ENCODE data around the gene TRPM3. TPM values are rescaled to one million over a fixed set of nuclear protein-coding genes. Genes with fewer than 3 reads are reported as not detected.
A peak's percentile ranks its signal among the peaks of the same experiment; 100 is the strongest.

TRPM3 gene
- total RNA-seq, 1 experiment from 2014 or later, result not detected

GRCh38 chr9:70811638-70812037 is 309.8 kb downstream of the TRPM3 start:
- in situ Hi-C loops (cut with HindIII; ENCODE audit: low sequenced_read_pairs), result no loop called here
- no peak for DNase-seq (ENCODE audit: low spot score)

GRCh38 chr9:70806875-70807274 is 314.5 kb downstream of the TRPM3 start:
- DNase-seq (ENCODE audit: low spot score), result no peak
- in situ Hi-C loops (cut with HindIII; ENCODE audit: low sequenced_read_pairs), result no loop called here

GRCh38 chr9:70805949-70806348 is 315.5 kb downstream of the TRPM3 start:
- in situ Hi-C loops (cut with HindIII; ENCODE audit: low sequenced_read_pairs), result no loop called here
- DNase-seq (ENCODE audit: low spot score), result peak; percentile 85

GRCh38 chr9:70802758-70803436 is 318.5 kb downstream of the TRPM3 start:
- in situ Hi-C loops (cut with HindIII; ENCODE audit: low sequenced_read_pairs), result no loop called here
- DNase-seq (ENCODE audit: low spot score), result no peak

GRCh38 chr9:70802206-70802605 is 319.2 kb downstream of the TRPM3 start:
- DNase-seq (ENCODE audit: low spot score), result no peak
- in situ Hi-C loops (cut with HindIII; ENCODE audit: low sequenced_read_pairs), result no loop called here

GRCh38 chr9:70801181-70801829 is 320.1 kb downstream of the TRPM3 start:
- no peak for DNase-seq (ENCODE audit: low spot score)
- in situ Hi-C loops (cut with HindIII; ENCODE audit: low sequenced_read_pairs), result no loop called here

GRCh38 chr9:70798018-70798417 is 323.4 kb downstream of the TRPM3 start:
- DNase-seq (ENCODE audit: low spot score), result no peak
- in situ Hi-C loops (cut with HindIII; ENCODE audit: low sequenced_read_pairs), result no loop called here

- no peak for DNase-seq (ENCODE audit: low spot score)
- in situ Hi-C loops (cut with HindIII; ENCODE audit: low sequenced_read_pairs), result no loop called here
Observed at GRCh38 chr9:70795841-70796240, 325.6 kb downstream of the TRPM3 start.

GRCh38 chr9:70792796-70793195 is 328.6 kb downstream of the TRPM3 start:
- in situ Hi-C loops (cut with HindIII; ENCODE audit: low sequenced_read_pairs), result no loop called here
- no peak for DNase-seq (ENCODE audit: low spot score)

- DNase-seq (ENCODE audit: low spot score), result no peak
- in situ Hi-C loops (cut with HindIII; ENCODE audit: low sequenced_read_pairs), result no loop called here
Observed at GRCh38 chr9:70791936-70792335, 329.5 kb downstream of the TRPM3 start.

- no peak for DNase-seq (ENCODE audit: low spot score)
- in situ Hi-C loops (cut with HindIII; ENCODE audit: low sequenced_read_pairs), result no loop called here
Observed at GRCh38 chr9:70789086-70789485, 332.3 kb downstream of the TRPM3 start.

GRCh38 chr9:70784456-70784855 is 337.0 kb downstream of the TRPM3 start:
- no peak for DNase-seq (ENCODE audit: low spot score)
- in situ Hi-C loops (cut with HindIII; ENCODE audit: low sequenced_read_pairs), result no loop called here

- DNase-seq (ENCODE audit: low spot score), result no peak
- in situ Hi-C loops (cut with HindIII; ENCODE audit: low sequenced_read_pairs), result no loop called here
Observed at GRCh38 chr9:70778568-70778967, 342.9 kb downstream of the TRPM3 start.

GRCh38 chr9:70773579-70773978 is 347.8 kb downstream of the TRPM3 start:
- in situ Hi-C loops (cut with HindIII; ENCODE audit: low sequenced_read_pairs), result no loop called here
- no peak for DNase-seq (ENCODE audit: low spot score)

GRCh38 chr9:70772601-70773000 is 348.8 kb downstream of the TRPM3 start:
- in situ Hi-C loops (cut with HindIII; ENCODE audit: low sequenced_read_pairs), result no loop called here
- DNase-seq (ENCODE audit: low spot score), result peak; percentile 98

- DNase-seq (ENCODE audit: low spot score), result no peak
- in situ Hi-C loops (cut with HindIII; ENCODE audit: low sequenced_read_pairs), result no loop called here
Observed at GRCh38 chr9:70765946-70766345, 355.5 kb downstream of the TRPM3 start.

- in situ Hi-C loops (cut with HindIII; ENCODE audit: low sequenced_read_pairs), result no loop called here
- no peak for DNase-seq (ENCODE audit: low spot score)
Observed at GRCh38 chr9:70761139-70761670, 360.2 kb downstream of the TRPM3 start.

- in situ Hi-C loops (cut with HindIII; ENCODE audit: low sequenced_read_pairs), result no loop called here
- no peak for DNase-seq (ENCODE audit: low spot score)
Observed at GRCh38 chr9:70760228-70760627, 361.2 kb downstream of the TRPM3 start.

GRCh38 chr9:70753311-70753710 is 368.1 kb downstream of the TRPM3 start:
- DNase-seq (ENCODE audit: low spot score), result no peak
- in situ Hi-C loops (cut with HindIII; ENCODE audit: low sequenced_read_pairs), result no loop called here

- DNase-seq (ENCODE audit: low spot score), result no peak
Observed at GRCh38 chr9:70749066-70749465, 372.4 kb downstream of the TRPM3 start.

GRCh38 chr9:70747261-70747718 is 374.1 kb downstream of the TRPM3 start:
- no peak for DNase-seq (ENCODE audit: low spot score)
- in situ Hi-C loops (cut with HindIII; ENCODE audit: low sequenced_read_pairs), result no loop called here

More at GRCh38 chr9:70749066-70749465, 372.4 kb downstream of the TRPM3 start:
- in situ Hi-C loops (cut with HindIII; ENCODE audit: low sequenced_read_pairs), result no loop called here

Data from G401 (cell line).